NCI-H2227 (cell line): ENCODE data around the gene ACTRT2.

ENCODE experiments used
- DNase-seq: peaks from one replicate; lab custom pipeline; 2025; ENCODE audit not compliant: unreplicated experiment; lab: John Stamatoyannopoulos, UW

ACTRT2 gene

DNA sequence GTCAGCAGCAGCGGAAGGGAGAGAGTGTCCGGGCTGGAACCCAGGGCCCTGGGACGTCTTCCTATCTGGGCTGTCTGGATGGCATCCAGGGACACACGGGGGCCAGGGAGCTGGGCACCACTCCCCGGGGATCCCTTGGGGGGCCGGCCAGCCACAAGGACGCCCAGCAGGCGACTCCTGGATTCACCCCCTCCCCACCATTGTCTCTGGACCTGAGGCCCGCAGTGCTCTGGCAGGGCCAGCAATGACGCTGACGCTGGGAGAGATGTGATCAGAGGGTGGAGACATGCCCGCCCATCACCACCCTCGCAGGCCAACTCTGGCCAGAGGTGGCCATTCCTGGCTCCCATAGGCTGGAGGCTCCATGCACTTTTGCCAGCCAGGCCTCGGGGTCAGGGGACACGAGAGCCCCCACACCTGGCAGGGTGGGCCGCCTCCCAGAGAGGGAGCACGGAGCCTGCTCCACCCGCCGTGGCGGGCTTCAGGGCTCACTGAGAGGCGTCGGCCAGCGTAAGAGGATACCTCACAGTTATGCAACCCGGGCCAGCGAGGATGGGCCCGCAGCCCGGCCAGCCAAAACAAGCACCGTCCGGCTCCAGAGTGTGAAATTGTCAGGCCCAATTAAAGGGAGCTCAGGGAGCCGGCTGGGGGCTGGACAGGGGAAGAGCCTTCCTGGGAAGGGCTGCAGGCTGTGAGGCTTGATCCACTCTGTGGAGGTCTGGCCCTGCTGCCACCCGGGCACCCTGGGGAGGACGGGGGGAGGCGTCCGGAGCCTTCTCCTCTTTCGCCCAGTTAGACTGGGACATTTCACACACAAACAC lies 10.3 kb downstream of the ACTRT2 start:
- no peak for DNase-seq

DNA sequence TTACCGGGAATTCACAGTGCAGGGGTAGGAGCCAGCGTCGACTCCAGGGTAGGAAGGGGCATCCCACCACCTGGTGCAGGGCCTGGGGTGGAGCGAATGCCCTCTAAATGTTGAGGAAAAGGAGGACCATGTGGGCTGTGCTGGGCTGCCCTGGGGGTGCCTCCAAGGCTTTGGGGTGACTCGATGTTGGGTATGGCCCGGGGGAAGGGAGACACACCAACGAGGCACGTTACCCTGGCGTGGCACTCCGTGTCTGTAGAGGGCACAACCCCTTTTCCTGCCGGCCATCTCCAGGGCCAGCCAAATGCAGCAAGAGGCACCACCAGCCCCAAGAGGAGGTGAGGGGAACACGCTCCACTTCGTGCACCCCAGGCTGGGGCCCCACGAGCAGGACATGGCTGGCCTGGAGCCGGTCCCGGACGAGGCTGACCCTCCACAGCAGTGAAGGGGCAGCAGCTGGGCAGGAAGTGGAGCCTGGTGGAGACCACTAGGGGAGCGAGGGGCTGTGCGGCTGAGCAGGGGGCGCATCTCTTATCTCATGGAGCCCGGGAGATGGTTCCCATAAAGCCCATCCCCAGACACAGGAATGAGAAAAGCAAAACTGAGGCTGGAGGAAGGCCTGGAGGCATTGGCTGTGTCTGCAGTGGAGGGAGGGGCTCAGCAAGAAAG lies 11.2 kb downstream of the ACTRT2 start:
- DNase-seq: no peak

DNA sequence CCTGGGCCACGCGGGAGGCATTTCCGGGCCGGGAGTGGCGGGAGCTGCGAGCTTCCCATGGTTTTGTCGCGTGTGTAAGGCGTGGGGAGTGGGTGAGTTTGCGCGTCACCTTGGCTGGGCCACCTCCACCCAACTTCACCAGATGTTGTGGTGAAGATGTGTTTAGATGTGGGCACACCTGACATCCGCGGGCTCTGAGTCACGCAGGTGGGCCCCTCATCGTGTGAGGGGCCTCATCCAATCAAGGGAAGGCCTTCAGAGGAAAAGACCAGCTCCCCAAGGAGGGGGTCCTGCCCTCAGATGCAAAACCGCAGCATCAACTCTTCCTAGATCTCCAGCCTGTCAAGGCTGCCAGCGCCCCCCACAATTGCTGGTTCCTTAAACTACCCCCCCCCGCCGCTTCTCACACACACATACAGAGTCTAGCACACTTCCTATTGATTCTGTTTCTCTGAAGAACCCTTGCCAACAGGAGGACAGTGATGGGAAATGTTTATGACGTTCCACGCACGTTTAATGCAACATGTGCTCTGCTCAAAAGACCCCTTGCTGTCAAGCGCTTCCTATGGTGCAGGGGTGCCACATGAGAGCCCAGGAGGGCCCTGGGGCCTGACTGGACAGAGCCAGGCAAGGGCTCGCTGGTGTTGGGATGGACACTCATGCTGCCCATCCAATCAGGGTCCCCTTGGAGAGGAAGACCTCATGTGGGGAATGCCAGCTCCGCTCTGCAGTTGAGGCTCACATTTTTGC lies 11.9 kb downstream of the ACTRT2 start:
- DNase-seq: no peak

- DNase-seq: no peak
Measured at GRCh38 chr1:3033790-3034090, 12.5 kb downstream of the ACTRT2 start.

DNA sequence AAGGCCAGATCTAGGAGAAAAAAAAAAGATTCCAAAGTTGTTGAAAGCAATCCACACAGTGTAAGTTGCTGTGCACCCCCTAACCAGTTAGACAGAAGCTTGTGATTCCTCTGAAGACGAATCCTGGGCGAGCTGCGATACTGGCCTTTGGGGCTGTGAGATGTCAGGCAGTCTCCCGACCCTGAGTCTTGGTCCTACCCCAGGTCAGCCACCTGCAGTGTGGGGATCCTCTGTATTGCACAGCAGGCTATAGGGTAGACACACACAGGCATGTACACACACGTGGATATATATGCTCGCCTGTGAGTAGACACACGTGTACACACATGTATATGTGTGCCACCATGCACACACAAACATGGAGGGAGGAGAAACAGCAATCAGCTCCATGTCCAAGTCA lies 12.9 kb downstream of the ACTRT2 start:
- DNase-seq: no peak

DNA sequence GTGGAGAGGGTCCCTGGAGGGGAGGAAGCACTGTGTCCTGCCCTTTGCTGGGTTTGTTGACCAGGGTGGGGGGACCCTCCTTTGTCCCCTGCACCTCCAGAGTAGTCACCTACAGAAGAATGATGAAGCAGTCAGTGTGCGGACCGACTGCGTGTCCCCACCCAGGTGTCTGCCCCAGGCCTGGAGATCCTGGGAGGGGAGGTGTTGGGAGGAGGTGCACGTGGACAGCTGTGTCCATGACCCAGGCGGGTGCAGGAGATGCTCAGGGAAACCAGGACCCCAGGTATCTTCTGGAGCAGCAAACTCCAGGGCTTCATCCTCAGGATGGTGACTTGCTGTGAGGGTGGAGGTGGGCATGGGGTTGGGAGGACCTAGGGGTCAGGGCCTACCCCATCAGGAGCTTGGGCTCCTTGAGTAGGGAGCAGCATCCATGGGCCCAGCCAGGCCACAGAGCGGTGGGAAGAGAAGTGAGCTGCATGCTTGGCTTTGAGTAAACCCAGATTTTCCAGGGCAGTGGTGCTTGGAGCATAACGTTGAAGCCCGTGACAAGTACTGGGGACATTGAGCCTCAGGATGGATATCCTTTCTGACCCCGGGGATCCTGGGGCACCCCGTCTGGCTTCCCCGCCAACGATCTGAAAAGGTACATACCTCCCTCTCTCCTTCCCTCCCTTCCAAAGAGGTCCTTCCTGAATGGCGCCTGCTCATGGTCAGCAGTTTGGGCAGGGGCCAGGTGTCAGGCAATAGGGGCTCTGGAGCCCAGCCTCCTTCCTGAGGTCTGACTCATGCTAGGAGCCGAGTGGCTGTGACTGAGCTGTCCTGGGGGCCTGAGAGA lies 13.7 kb downstream of the ACTRT2 start:
- no peak for DNase-seq

DNA sequence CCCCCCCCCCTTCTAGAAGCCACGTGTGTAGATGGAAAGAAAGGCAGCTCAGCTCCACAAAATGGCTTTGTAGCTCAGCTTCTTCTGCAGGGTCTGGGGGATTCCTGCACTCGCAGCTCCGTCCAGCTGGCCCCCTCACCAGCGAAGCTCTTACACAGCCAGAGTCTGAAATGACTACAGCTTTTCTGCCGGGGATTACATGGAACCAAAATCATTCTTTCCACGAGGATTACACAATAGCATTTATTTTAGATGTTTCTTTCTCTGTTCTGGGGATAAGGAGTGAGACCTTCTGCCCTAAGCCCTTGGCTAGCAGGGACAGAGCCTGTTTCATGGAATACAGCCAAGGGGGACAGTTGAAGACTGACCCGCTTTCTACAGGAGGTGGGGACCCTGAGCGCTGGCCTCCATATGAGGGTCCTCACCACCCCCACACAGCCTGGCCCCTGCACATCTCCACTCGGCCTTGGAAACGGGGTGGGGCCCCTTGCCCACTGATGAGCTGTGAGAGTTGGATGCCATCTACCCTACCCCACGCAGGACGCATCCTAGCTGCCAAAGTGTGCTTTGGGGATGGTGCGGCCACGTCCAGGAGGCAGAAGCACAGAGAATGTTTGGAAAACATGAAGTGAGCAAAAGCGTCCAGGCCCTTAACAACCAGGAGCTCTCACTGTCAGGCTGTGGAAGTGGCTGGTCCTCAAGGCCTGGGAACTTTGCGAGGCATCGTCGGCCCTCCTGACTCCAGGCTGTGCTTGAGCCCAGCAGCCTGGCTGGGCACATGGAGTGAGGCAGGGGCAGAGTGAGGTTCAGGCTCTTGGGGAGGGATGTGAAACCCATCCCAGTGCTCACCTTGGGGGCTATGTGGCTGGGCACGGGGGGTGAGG lies 14.5 kb downstream of the ACTRT2 start:
- no peak for DNase-seq

DNA sequence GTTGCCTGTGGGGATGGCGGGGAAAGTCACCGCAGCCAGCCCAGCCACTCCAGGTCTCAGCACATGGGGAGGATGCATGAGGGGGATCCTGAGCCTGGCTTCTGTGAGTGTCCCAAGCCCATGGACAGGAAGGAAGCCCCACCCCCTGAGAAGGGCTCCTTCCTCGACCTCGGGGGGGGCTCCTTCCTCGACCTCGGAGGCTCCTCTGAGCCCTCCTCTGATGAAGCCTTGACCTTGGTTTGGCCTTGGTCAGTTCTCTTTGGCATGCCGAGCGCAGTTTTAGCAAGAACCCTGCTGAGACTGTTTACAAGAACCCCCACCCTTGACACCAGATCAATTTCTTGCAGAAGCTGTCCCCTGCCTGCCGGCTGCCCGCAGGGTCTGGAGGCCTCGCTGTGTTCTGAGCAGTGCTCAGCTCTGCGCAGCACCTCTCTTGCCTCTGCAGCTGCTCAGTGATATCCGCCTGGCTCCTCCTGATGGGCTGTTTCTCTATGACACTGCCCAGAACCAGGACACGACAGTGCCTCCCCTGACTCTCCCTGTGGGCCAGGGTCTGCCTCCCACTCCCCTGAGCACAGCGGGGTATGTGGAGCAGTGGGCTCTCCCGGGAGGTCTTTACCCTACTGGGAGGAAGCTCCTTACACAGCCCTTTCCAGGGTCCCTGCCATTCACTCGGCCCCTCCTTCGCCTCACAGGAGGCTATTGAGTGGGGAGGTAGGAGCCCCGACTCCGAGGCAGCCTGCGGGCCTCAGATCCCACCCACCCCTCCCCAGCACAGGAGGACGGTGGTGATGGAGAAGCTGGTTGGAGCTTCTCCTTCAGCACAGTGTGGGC lies 15.4 kb downstream of the ACTRT2 start:
- DNase-seq: no peak

DNA sequence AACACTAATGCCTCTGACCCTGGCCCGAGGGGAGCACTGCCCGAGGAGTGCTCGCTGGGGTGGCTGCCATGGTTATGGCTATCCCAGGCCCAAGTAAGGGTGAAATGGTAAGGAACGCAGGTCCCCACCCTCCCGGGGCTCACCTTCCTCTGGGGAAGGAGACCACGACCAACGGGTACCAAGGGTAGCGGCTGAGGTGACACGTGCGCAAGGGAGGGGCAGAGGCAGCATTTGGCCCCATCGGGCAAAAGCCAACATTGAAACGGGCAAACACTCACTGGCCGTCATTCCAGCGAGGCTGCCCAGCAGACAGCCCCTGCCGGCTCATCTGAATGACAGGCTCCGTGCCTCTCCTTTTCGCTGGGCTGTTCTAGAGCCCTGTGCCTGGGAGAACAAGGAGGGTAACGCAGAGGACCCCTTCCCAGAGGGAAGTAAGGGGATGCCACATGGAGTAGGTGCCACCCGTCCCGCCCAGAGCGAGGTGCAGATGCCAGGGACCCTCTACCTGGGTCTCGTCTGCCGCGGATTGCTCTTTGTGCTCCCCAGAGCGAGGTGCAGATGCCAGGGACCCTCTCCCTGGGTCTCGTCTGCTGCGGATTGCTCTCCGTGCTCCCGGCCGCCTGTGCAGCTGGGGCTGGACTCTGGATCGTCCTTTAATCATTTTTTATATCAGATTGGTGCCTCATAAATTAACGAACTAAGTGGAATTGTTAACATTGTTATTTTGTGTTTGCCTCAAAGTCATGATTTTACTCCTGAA lies 16.2 kb downstream of the ACTRT2 start:
- DNase-seq: no peak

DNA sequence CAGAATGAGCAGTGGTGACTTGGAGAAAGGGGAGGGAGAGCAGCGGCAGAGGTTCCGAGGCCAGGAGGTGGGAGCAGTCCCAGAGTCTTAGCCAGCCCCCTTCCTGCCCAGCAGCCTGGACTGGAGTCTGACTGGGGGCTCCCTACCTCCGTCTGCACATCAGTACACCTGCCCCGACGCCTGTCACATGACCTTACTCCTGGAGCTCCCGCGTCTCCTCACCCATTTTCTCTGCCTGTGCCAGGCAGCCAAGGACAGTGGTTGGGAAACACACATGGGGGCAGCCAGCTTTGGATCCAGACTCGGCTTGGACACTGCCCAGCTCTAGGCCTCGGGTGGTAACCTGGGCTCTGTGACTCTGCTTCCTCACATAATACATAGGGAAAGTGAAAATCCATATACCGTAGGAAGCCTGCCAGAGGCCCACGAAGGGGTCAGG lies 16.9 kb downstream of the ACTRT2 start:
- DNase-seq: no peak

DNA sequence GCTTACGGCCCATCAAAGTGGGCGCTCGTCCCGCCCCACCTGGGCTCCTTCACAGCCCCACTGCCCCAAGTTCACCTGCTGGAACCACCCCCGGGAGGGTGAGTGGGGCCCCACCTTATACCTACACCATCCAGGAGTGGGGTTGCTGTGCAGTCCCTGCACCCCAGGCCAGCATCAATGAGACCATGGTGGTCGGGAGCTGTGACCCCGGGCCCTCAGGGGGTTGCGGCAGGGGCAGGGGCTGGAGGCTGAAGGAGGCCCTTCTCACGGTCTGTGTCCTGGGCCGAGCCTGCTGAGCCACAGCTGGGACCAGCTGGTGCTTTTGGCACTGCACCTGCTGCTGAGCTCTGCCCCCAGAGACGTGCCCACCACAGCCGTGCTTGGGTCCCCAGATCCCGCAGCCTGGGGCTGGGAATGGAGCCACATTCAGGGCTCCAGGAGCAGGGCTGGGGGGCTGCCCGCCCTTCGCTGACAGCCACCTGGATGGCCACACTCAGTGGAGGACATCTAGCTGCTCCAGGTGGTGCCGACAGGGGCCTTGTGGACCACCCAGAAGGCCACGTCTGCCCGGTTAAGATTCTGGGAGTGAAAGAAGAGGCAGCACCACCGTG lies 17.4 kb downstream of the ACTRT2 start:
- no peak for DNase-seq

DNA sequence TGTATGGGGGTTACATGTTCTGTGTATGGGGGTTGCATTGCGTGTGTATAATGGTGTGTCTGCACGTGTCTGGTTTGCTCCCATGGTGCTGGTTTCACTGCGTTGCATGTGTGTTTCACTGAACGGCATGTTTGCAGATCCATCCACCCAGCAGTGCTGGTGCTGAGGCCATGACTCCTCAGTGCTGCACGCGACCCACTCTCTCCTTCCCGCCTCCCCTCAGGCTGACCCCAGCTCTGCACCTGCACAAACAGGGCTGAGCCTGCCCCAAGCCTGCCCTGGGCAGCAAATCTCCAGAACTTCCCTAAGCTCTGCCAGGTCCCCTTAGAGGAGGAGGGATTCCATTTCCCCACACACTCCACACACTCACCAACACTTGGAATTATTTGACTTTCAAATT lies 18.7 kb downstream of the ACTRT2 start:
- no peak for DNase-seq

DNA sequence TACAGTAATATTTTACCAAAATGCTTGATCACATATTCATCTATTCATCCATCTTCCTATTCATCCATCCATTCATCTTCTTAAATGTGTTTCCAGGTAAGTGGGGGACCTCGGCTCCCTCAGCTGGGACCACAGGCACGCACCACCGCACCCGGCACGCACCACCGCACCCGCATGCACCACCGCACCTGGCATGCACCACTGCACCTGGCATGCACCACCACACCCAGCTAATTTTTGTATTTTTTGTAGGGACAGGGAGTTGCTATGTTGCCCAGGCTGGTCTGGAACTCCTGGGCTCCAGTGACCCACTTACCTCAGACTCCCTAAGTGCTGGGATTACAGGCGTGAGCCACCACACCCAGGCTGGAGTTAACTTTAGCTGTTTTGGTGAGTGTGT lies 21.2 kb downstream of the ACTRT2 start:
- no peak for DNase-seq

DNA sequence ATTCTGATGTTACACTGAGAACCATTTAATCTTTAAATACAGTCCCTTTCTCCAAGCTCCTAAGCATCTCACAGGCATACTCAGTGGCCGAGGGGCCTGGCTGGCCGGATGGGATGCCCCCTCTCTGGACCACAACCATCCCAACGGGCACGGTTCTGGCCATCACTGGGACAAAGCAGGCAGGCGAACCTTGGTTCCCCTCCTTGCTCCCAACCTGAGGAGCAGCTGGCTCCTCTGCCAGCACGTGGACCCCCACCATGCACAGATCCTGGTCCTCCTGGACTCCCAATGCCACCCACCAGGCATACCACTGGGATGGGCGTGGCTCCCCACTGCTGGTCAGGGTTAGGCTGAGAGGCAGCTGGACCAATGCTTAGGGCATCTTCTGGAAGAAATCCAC lies 27.9 kb downstream of the ACTRT2 start:
- DNase-seq: no peak

DNA sequence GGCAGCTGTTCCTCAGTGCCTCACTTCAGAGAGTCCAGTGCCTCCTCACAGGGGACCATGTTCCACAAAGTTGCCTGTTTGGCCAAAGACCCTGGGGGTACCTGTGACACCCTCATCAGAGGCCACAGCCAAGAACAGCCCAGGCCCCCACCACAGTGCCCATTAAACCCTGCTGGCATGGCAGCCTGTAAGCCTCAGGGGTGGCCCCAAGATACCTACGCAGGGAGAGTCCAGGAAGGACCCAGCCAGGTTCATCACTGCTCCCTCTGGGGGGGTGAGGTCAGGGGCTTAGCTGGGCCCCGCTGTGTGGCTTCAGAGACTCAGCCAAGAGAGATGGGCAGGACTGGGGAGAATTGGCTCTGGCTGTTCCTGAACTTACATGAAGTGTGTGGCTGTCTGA lies 28.6 kb downstream of the ACTRT2 start:
- no peak for DNase-seq

DNA sequence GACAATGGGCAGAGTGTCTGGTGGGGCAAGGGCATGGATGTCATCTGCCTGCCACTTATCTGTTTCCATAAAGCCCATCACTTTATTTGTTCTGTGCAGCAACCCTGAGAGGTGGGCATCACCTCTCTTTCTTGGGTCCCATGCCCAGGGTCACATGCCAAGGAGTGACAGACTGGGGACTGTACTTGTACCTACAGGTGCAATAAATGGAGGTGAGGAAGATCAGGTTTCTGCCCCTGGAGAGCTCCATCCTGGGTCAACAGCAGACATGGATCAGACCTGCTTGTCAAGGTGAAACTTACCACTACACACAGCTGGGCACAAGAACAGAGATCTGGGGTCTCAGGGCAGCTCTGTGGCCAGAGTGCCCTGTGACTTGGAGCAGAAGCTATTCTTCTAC lies 29.3 kb downstream of the ACTRT2 start:
- no peak for DNase-seq

DNA sequence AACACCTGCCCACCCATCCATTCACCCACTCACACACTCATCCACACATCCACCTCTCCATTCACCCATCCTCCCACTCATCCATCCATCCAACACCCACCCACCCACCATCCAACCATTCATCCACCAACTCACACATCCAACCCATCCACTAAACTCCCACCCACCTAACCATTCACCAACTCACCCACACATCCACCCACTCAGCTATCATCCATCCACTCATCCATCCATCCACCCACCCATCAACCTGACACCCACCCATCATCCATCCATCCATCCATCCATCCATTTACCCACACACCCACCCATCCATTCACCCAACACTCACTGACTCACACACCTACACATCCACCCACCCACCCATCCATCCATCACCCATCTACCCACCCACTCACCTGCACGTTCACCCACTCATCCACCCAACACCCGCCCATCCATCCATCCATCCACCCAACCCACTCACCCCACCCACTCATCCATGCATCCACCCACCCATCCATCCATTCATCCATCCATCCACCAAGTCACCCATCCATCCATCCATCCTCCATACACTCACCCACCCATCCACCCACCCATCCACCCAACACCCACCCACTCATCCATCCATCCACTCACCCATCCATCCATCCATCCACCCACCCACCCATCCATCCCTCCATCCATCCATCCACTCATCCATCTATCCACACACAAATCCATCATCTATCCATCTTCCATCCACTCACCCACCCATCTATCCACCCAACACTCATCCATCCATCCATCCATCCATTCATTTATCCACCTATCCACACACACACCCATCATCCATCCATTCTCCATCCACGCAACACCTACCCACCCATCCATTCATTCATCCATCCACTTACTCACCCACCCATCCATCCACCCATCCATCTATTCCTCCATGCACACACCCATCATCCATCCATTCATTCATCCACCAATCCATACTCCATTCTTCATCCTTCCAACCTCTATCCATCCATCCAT lies 30.3 kb downstream of the ACTRT2 start:
- DNase-seq: no peak
